Keratinocyte (primary cell): ENCODE results near the gene CCDC28A.

ENCODE experiments used
- EZH2 ChIP-seq: IDR thresholded peaks from one replicate; pipeline ENCODE4 v1.6.1; 2012; ENCODE audit warnings: inconsistent platforms, mild to moderate bottlenecking, low read length, moderate library complexity
- TF ChIP-seq, protein P1 (sequence below), 3 experiments: IDR thresholded peaks in 1 of 3; conservative IDR thresholded peaks in 1 of 3; optimal IDR thresholded peaks in 1 of 3; 2 replicates in 2 of 3; 3 replicates in 1 of 3; pipeline versions ENCODE3 to v1.5.1; 2011; ENCODE audit warnings: low read length in 3 of 3, mild to moderate bottlenecking in 3 of 3, moderate library complexity in 2 of 3, control low read depth in 1 of 3, inconsistent platforms in 1 of 3; ENCODE audit not compliant: insufficient read depth in 2 of 3; ENCODE audit errors: extremely low read depth in 1 of 3

DNA sequence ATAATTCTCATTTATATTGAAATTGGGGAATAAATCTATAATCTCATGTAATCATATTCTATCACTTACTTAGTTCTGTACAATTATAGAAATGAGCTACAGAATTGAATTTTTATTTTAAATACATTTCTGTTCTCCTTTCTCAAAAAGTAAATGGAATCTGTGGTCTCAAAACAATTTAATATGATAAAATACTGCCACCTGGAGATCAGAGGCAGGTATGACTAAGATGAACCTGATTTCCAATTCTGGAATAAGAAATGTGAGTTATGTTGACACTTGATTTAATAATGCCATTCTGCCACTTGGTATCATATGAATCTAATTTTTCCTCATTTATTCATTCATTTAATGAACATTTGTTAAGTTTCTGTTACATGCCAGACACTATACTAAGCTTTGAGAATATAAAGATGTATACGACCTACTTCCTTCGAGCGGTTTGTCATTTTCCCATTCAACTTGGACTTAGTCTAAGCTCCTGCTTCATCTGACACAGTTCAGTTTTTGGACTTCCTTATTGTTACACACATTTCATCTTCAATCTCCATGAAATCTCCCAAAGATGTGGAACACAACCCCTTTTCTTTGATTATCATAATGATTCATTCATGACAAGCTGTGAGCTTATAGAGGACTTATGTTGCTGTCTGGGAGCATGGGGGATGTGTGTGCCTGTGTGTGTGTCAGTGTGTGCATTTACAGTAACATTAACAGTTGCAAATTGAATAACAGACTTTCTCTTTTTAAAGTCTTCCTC lies 7.5 kb upstream of the CCDC28A start:
- TF ChIP-seq, protein P1, sequence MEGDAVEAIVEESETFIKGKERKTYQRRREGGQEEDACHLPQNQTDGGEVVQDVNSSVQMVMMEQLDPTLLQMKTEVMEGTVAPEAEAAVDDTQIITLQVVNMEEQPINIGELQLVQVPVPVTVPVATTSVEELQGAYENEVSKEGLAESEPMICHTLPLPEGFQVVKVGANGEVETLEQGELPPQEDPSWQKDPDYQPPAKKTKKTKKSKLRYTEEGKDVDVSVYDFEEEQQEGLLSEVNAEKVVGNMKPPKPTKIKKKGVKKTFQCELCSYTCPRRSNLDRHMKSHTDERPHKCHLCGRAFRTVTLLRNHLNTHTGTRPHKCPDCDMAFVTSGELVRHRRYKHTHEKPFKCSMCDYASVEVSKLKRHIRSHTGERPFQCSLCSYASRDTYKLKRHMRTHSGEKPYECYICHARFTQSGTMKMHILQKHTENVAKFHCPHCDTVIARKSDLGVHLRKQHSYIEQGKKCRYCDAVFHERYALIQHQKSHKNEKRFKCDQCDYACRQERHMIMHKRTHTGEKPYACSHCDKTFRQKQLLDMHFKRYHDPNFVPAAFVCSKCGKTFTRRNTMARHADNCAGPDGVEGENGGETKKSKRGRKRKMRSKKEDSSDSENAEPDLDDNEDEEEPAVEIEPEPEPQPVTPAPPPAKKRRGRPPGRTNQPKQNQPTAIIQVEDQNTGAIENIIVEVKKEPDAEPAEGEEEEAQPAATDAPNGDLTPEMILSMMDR (optimal IDR thresholded peaks at IDR 0.05 in 1 of 3, IDR thresholded peaks at IDR 0.05 in 1 of 3, conservative IDR thresholded peaks at IDR 0.05 in 1 of 3; ENCODE audit: extremely low read depth in 1 of 3, insufficient read depth in 2 of 3, low read length in 3 of 3): peak in 2 of 3 experiments; percentile 27 to 50
- TF ChIP-seq EZH2: no peak
